AML-193 (cell line): ENCODE data around the gene ABI3BP.

Source experiments
- DNase-seq, 2 experiments: peaks; one replicate each; lab custom pipeline; 2025; lab: John Stamatoyannopoulos, UW

ABI3BP gene

DNA sequence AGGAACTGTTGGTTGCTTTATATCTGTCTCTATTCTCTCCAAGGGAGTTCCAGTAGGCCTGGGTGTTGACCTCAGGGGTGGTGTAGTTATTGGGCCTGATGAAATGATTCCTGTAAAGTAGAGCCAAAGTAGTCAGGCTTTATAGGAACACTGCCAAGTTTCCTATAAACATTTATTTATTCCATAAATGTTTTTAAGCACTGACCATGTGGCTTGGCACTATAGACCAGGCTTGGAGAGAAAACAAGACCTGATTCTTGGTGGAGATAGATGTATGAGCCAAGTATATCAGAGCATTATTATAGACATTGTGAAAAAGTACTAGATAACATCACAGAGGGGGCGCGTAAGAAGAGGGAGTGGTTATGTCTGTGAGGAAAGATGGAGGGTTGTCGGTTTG, 218.0 kb downstream of the ABI3BP start:
- no peak for DNase-seq

DNA sequence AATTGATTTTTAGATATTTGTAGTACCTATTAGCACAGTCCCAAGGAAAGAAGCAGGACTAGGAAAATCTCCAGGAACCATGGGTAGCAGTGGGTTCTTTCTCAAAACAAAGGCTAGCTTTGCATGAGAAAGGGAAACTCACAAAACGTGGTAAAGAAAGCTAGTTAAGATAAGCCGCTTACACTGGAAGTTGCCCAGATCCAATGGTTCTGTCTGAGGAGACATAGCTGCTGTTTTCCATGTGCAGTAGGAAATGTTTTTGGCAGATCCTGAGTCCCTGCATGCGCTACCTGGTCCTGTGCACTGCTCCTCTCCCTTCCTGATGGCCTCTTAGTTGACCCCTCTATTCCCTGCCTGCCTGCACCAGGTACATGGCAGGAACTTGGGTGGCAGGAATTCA, 223.5 kb downstream of the ABI3BP start:
- DNase-seq = no peak

DNA sequence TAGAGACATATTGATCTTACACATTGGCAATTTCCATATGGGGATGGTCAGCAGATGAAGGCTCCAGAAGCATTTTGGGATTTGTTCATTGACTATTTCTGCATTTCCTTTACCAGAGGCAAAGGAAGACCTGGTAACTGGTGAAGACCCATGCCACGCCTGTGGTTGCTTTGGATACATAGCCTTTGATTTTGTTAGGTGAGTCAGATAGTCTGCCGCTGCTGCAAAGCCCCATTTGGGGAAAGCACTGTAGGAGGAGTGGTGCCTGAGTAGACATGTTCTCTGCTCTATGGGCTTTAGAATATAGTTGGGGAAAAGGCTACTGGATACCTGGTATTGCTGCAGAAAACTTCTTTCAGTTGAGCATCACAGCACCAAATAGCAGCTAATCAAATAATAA, 227.2 kb downstream of the ABI3BP start:
- DNase-seq = no peak

DNA sequence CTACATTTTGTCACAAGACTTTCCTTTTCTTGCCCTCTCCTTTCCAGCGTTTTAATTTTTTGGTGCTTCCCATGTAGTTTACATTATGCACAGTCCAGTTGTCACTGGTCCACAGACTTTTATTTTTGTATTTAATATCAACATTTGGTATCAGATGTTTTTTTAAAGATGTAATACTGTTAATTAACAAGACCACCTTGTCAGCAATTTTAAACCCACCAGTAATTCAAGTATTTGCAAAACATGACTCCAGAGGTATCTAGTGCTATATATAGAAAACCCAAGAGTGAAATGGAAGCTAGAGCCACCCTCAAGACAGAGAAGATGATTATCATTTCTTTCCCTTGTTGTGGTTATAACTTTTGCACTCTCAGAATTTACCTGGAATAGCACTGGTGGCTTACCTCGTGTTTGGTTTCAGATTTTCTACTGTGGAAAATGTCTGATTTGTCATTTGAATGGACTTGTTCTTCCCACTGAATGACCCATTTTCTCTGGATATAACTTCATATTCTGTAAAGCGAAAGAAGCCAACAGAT, 227.7 kb downstream of the ABI3BP start:
- DNase-seq = no peak

DNA sequence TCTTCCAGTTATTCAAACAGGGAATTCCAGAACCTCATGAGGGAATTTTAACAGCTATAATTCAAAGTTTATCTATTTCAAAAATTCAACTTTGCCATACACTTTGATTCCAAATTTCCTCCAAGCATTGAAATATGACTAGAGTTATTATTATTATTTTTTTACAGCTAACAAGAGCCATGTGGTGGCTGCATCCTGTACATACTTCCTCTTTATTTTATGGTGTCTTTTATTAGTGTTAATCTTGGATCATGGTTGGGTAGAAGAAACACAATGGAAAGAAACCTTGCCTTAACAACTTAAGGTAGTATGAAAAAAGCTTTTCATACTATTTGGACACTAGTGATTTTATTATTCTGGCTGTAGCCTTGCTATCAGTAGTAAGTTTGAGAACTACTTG, 231.3 kb downstream of the ABI3BP start:
- DNase-seq = peak in 1 of 2 experiments; percentile 22

DNA sequence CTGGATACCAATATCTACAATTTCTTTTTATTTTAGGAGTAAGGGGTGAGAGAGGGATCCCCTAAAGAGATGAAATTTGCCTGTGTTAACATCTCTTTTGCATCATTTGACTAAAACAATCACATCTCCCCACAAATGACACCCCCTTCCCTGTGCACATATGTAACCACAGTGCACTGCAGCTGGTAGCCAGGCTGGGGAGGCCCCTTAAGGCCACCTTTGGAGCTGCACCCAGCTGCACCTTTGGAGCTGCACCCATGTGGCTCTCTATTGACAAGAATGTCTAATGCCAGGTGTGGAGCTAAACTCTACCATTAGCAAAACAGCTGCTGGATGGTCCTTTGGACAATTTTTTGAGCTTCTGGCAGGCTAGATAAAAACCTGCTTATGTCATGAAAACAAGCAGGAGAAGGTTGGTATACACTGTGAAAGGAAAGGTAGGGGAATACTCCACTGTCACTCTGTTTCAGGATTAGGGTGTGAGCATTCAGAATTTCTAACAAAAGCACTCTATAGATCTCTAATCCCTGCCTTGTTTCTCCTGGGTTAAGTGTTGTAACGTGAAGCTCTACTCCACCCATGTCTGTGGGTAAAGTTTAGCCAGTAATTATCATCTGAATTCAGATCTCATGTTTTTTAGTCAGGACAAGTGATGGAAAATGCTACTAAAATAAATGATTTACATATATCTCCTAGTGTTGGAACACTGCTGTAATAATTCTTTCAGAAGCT, 231.8 kb downstream of the ABI3BP start:
- DNase-seq = no peak

DNA sequence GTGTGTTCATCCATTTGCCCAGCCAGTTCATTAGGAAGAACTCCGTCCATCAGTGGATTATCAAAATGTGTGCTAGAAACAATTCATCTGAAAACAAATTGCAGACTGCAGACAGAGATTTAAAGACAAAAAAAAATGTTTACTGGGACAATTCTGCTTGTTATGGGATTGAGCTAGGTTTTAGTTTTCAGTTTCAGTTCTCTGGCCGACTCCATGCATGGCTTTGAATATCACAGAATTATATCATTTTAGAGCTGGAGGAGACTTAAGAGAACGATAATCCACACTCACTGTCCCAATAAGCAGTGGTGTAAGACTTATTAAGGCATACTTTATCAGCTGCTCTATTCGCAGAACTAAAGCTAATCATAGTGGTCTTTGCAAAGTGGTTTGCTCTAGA, 232.8 kb downstream of the ABI3BP start:
- no peak for DNase-seq

DNA sequence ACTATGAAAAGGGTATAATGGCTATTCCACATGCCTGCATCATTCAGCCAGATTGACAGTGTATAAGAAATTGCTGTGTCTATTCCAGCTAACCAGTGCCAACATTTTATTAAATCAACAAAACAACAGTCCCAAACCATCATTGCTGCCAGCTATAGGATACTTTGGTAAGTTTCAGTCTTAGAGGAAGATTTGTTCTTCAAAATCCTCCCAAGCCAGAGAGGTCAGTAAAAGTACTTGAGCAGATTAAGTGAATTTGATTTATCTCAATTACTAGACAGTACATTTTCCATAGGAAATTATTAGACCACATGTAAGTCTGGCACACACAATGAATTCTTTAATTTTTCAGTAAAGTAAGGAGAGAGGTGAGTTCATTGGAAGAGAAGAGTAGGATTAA, 233.3 kb downstream of the ABI3BP start:
- no peak for DNase-seq

DNA sequence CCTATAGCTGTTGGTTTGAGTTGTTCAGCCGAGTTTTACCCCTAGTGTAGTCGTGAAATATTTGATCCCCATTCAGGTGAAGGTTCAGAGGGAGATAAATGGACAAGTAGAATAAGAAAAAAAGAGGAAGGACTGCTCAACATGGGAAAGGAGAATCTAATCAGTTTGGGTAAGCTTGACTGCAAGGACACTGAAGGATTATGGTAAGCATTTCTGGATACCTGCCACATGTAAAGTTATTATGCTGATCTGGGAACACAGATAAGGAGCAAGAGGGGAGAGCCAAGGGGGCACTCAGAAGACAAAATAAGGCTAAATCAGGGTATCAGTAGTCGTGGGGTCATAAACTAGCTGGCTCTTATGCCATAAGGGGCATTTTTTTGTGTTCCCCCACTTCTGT, 234.1 kb downstream of the ABI3BP start:
- no peak for DNase-seq

DNA sequence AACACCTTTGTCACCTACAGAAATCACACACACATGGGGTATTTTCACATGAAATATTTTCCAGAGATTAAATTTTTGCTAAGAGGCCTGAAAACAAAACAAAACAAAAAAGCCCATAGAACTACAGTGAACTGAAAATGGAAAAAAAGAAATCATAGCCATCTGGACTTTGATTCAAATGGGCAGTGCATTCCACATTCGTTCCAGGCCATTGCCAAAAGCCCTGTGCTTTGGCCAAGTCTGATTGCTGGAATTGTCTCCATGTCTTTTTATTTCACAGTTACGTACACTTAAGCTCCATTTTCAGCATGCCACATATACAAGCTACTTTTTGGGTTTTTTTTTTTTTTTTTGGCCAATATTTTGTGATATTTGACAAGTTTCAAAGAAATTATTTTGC, 236.8 kb downstream of the ABI3BP start:
- no peak for DNase-seq

DNA sequence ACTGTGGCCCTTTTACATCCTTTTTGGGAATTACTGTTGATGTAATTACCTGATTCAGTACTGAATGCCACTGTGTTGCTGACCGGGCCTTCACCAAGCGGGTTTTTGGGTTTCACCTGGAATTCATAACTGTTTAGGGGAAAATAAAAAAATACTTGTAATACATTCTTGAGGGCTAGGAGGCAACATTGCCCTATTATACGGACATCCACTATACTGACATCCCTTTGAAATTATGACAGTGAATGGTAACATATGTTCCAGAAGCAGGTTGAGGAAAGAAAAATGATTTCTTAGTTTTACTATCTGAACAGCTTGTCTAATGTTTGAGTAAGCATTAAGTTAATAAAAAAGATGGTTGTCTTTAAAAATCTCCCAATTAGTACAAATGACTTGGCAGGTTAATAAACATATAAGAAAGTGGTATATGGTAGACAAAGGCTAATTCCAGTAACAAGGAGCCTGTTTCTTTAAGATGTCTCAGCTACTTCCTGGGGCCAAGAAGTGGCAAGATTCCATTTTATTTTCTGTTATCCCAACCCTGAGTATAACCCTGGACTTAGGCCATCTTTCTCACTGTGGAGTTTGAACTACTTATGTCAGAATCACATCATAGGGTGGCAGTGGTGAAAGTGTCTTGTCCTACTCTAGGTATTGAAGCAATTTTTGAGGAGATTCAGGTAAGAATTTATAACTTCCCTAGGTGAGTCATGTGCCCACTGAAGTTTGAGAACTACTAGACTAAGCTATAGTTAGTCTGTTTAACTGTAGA, 238.5 kb downstream of the ABI3BP start:
- no peak for DNase-seq

DNA sequence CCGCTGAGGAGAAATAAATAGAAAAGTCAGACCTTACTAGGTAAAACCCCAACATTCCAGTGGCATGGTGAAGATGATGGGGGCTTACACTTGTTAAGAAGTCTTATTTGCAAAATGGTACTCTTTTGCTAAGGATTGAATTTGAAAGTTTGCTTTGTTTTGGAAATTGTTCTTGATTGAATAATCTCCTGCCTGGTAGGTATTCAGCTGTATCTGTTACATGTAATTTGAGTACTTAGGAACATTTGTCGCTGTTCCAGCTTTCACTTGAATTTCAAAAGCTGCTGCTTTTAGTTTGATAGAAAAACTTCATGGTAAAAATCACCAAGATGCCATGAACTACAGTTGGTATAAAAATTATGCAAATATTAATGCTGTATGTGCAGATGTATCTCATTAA, 239.4 kb downstream of the ABI3BP start:
- DNase-seq = no peak

DNA sequence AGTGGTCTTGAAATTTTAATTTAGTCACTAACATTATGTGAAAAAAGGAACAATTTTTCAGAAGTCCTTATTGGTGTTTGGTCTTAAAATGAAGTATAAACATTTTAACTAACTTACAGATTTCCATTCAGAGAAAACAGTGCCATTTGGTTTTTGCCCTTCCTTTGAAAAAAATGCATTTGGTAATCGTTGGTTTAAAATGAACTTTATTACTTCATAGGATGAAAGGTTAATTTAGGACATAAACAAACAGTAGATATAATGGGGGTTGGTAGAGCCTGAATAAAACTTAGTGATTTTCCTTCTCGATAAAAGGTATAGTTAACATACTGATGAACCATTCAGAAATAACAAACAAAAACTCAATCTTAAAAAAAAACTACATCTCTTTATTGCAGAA, 244.3 kb downstream of the ABI3BP start:
- no peak for DNase-seq

DNA sequence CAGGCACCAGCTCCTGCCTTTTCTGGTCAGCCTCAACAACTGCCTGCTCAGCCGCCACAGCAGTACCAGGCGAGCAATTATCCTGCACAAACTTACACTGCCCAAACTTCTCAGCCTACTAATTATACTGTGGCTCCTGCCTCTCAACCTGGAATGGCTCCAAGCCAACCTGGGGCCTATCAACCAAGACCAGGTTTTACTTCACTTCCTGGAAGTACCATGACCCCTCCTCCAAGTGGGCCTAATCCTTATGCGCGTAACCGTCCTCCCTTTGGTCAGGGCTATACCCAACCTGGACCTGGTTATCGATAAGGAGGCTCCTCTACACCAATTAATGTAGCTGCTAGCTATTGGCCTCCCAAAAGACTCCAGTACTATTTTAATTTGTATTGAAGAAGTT, 245.0 kb downstream of the ABI3BP start:
- DNase-seq = no peak

DNA sequence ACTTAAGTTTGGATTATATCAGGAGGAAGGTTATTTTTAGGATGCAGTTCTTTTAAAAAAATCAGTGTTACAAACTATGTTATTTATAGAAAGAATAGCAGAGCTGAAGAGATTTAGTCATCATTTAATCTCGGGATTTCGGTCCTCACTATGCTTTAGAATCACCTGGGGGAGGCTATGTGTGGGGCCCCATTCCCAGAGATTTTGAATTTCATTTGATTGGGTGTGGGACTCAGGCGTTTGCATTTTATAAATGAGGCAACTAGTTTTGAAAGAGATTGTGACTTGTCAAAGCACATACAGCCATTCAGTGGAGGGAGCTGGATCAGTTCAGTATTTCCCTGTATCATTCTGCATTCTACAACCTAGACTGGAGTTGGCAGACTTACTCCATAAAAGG, 247.1 kb downstream of the ABI3BP start:
- DNase-seq = no peak

DNA sequence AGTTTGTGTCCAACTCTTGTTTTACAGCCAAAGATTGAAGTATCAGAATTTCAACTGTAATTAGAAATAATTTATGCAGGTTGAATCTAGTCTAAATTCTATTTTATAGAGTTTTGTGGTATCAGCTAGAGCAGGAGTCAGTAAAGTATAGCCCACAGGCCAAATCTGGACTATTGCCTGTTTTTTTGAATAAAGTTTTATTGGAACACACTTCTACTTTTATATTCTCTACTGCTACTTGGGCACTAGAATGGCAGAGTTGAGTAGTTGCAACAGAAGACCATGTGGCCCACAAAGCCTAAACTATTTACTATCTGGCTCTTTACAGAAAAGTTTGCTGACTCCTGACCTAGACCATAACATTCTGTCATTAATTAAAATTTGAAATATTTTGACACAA, 247.6 kb downstream of the ABI3BP start:
- DNase-seq = no peak

DNA sequence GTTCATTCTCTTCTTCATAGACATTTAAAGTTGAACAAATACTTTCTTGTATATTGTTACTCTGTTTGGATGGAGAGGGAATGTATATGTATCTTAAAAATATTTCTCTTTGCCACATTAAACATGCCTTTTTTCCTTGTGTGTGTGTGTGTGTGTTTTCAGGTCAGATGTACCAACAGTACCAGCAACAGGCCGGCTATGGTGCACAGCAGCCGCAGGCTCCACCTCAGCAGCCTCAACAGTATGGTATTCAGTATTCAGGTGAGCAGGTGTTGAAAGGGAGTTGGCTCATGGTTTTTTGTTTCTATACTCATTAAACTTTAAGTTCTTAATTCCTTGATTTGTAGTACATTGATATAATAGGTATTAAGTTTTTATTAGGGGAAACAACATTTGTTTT, 248.6 kb downstream of the ABI3BP start:
- no peak for DNase-seq

DNA sequence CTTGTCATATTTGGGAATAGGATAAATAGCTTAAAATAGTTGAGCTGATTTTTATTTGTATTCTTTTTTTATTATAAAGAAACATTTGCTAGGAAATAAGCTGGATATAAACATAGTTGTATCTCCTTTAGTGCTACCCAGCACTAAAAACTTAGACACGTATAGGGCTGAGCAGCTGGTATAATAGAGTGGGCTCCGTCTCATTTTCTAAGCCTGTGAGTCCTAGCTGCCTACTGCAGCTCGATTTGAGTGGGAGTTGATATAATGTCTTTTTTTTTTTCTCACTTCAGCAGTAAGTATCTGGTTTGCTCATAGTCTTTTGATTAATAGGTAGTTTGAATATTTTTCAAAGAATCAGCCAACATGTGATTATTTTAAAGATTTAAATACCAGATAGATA, 249.7 kb downstream of the ABI3BP start:
- DNase-seq = no peak

DNA sequence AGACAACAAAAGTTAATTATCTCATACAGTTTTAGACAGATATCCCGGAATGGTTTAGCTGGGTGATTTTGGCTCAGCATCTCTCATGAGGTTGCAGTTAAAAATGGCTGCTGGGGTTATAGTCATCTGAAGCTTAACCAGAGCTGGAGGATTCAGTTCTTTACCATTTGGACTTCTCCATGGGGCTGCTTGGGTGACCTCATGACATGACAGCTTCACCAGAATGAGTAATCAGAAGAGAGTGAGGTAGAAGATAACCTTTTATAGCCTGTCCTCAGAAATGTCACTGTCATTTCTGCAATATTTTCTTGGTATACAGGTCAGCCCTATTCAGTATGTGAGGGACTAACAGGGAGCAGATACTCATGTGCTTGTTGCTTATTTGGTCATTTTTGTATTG, 253.0 kb downstream of the ABI3BP start:
- no peak for DNase-seq

DNA sequence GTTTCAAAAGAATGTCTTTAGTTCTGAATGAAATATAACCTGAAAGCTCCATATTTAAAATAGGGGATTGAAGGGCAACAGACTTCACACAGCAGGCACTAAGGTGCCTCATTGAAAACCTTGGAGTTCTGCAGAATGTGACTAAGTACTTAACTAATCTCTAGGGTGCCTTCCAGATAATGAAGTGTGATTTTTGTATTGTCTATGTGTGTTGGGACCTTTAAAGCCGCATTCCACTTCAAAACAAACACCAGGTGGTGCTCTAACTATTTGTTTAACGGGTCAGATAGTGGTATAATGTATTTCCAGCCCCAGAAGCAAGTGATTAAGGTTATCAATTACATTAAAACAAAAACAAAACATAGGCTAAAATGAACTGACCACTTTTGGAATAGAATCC, 255.9 kb downstream of the ABI3BP start:
- peak in 1 of 2 experiments; percentile 18 for DNase-seq

DNA sequence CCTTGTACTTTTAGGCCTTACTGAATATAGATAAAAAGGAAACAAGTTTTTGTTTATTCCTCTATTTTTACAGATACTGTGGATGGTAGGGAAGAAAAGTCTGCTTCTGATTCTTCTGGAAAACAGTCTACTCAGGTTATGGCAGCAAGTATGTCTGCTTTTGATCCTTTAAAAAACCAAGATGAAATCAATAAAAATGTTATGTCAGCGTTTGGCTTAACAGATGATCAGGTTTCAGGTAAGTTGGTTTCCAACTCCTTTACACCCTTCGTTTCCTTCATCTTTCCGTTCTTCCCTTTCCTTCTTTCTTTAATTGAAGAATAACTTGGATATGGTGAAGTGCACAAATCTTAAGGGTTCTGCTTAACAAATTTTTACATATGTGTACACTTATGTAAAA, 260.8 kb downstream of the ABI3BP start:
- no peak for DNase-seq

DNA sequence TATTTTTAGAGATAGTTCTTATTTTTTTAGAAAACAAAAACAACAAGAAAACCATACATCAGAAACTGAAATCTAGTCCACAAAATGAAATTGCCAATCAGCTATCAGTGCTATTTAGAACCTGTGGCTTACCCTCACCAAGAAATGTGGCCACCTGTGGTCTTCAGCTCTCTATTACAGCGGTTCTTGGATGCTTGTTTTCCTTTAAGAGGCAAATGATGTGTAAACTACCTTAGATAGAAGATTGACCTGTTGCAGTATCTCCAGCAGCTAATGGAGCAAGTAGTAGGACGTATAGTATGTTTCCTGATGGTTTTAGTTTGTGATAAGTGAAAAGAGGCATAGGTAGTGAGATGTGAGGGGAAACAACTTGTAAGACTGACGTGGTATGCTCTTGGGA, 262.7 kb downstream of the ABI3BP start:
- DNase-seq = no peak

DNA sequence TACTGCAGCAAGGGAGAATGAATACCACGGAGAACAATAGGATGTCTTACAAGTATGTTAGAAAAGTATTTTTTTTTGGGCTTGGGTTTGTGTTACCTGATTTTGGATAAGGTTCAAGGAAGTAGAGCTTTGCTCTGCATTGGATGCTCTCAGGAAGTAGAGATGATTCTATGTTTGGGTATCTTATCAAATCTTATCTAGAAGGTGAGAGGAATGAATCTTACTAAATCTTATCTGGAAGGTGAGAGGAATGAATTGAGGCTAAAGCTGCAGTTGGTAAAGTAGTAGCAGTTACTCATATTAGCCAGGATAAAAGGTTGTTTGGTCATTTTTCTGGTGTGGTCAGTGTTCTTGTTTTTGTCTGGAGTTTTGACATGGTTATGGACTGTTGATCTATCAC, 266.5 kb downstream of the ABI3BP start:
- DNase-seq = no peak
